ELR (cell line): ENCODE data around the gene SH3GL2.

Experiments used
- DNase-seq: peaks from one replicate; pipeline ENCODE4 v3.0.0-alpha.2; 2015; ENCODE audit warnings: low read depth

Gene SH3GL2

DNA sequence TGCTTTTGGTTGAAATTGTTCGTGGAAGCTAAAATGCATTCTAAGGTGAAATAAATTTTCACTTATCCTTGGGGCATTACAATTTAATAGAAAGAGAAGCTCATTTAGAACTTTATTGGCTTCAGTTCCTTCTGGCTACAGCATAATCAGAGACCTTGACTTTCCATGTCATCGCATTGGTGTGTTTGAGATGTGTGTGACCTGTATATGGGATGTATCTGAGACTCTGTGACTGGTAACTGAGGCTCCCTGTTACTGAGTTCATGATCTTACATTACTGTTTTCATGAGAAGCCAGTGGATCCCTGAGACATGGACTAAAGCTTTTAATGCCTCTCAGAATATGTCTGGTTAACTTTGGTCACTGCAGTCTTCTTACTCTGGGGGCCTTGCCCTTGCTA is 32.5 kb downstream of the SH3GL2 start:
- no peak for DNase-seq

DNA sequence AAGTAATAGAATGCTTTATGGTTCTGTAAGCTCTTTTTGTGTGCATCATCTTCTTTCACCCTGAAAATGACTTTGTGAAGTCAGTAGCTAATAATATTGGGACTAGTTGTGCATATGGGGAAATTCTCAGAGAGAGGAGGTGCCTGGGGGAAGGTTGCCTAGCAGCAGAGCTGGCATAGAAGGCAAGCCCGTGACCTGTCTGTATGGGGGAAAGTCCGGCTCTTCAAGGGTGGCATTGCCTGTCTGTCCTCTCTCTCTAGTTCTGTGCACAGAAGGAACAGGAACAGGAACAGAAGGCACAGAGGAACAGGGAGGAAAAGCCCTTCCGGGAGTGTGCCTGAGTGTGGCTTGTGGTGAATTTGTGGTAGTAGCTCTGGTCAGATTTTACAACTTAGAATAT is 33.1 kb downstream of the SH3GL2 start:
- DNase-seq = no peak

DNA sequence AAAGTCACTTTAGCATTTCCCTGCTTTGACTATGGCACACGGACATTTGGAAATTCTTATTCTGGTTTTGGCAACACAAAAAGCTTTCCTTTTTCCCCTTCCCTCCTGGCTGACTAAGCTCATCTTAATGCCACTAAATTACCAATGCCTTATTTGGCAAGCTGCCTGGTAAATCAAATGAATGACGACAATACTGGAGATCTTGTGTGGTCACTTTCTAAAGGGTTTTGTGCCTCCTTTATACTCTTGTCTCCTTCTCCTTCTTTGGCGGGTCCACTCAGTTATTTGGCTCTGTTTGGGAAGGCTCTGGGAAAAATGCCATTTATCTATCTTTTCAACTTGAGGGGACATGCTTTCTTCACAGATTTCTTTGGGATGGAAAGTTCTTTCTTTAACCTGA is 34.9 kb downstream of the SH3GL2 start:
- DNase-seq = peak; percentile 57

DNA sequence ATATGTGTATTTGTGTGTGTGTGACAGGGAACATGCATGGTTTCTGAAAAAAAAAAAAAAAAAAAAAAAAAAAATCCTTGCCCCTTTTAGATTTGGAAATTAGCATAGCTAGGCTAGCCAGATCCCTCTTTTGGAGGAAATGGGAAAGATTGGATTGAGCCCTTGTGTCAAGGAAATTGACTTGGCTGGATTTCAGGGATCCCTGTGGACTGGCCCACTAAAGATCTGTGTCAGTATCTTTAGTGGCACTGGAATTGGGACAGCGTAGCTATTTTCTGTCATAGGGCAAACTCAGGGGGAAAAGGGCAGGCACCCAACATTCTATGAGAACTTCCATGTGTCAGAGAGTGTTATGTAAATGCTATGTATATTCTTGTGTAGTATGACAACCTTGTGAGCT is 35.4 kb downstream of the SH3GL2 start:
- DNase-seq = no peak

DNA sequence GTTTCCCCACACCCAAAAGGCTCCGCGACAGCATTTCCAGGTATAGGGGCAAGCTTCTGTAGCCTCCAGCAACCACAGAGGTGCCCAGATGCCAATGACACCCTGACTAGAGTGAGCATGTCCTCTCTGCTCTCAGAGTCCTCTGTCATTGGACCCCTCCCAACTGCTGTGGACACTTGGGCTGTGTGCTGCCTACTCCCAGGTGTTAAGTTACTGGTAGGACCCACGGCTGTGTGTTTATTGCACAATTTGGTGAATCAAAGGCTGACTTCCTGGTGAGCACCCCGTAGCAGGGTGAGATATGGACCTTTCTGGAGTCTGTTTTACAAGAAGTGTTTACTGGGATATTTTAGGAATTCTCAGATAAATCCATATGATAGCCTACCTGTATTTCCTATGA is 36.0 kb downstream of the SH3GL2 start:
- peak; percentile 3 for DNase-seq

DNA sequence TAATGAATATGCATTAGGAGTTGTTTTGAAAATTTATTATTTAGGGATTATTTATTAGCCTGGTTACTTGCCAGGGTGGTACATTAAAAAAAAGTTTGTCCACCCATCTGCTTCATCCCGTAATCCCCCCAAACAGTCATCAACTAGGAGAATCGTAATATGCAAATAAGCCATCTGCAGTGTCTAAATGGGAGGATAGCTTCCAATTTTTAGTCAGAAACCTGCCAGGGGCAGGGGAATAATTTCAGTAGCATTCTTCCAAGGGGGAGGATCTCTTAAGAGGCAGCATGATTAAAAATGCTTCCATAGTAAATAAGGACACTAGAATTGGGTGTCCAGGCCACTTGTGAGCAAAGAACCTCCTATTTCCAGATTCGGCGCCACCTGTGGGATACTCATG is 43.3 kb downstream of the SH3GL2 start:
- no peak for DNase-seq

DNA sequence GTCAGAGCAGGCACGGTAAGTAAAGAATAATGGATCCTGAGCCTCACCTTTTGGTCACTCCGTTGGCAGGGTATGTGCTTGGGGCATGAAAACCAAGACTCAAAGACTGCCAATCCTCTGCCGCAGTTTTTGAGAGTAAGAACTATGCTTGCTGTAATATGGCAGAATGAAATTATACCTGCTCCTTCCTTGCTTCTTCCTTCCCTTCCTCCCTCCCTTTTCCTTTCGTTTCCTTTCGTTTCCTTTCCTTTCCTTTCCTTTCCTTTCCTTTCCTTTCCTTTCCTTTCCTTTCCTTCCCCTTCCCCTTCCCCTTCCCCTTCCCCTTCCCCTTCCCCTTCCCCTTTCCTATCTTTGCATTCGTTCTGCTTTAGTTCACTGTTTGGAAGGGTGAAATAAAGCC is 43.9 kb downstream of the SH3GL2 start:
- no peak for DNase-seq

DNA sequence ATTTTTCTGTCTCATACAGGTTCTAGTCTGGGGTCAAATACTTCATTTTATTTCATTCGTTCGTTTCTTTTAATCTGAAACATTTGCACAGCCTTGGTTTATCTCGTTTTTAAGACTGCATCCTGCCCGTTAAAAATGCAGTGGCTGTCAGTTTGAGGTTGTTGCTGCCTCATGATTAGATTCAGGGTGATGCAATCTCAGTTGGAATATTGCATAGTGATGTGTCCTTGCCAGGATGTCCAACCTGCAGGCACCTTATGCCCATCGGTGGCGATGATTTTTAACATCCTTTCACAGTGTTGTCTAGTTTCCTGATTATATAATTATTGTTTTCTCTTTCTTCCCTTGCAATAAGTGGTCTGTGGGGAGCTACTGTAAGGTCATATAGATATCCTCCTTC is 45.1 kb downstream of the SH3GL2 start:
- DNase-seq = no peak

DNA sequence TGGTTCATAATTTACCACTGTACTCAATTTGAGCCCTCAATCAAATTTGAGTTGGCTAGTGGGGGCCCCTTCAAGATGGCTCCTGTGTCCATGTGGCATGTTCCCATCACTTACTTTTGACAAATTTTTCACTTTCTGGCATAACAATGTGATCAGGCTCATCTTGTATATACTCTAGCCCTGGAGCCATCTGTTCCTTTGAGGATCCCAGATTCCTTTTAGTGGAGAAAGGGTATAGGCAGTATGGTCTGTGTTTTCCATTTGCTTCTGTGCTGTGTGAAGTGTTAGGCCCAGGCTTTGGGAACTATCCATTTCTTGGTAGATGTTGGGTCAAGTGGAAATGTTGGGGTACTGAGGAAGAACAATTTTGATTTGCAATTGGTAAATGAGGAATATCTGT is 45.7 kb downstream of the SH3GL2 start:
- no peak for DNase-seq

DNA sequence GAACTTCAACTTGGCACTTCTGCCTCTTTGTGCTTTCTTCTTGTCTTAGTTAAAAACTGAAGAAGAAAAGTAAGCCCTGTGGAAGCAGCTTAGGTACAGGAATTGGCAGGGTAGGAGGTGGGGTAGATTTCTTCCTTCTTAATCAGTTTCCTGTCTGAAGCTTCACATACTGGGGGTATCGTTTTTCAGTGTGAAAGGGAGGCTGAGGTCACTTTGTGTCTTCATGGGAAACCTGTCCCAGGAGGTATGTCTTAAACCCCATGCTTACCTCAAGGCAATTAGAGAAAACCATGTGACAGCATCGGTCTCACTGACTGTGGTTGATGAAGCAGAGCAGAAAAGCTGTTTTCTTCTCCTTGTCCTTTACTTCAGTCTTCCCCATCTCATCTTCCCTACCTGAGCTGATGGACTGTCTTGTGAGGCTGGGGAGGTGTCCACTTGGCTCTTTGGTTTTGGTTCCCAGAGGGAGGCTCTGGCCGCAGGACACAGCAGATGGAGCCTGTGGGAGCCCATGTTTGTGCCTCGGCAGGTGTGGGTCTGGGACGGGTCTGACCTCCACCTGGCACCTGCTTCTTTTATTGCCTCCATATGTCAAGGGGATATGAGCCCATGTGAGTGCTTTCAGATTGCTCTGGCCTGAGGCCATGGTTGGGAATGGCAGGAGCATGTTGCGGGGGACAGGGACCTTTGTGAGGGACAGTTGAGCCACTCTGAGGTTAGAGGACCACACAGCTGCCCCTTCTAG is 47.0 kb downstream of the SH3GL2 start:
- DNase-seq = peak; percentile 24

DNA sequence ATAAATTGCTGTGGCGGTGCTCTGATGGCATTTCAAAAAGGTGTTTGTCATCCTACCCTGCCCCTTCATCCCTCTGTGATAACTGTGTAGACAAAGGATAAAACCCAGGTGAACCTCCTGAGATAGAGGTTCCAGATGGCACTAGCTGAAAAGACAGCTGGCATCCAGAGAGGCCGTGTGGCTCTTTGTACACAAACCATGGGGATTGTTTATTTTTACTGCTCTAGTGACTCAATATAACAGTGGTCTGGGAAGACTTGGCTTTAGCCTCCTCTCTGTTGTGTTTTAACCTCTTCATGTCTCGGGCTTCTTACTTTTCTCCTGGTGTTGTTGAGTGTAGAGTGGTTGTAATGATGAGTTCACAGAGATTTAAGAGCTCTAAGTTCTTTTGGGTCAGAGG is 48.8 kb downstream of the SH3GL2 start:
- peak; percentile 38 for DNase-seq

DNA sequence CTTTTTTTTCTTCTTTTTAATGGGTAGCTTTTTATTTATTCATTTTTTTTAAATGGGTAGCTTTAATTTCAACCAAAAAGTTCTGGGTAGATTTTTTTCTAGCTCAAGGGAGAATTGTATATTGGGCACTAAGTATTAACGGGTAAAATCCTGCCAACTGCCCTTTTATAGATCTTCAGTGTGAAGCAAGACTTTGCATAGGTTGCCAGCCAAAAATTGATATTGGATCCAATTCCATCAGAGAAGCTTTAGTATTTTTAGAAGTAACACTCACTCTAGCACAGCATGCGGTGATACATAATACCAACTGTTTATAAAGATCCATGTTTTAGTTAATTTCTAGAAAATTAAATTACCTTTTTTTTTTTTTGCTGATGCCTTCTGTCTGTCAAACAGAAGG is 49.8 kb downstream of the SH3GL2 start:
- no peak for DNase-seq

DNA sequence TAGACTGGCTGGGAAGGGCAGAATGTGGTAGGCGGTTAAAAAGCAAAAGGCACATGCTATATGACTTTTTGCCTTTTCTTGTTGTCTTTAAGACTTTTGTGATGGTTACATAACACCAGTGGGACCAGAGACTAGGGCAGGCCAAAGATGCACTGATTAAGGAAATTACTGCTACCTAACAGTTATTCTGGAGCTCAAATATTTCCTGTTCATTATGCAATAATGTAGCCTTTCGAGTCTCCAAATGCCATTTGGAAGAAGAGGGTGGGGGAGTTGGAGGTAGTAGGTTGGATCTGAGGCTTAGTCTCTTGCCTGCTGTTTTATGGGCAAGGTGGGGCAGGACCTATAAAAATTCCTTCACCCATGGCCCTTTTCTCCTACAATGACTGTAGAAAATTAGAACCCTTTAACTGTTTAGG is 51.7 kb downstream of the SH3GL2 start:
- DNase-seq = no peak

DNA sequence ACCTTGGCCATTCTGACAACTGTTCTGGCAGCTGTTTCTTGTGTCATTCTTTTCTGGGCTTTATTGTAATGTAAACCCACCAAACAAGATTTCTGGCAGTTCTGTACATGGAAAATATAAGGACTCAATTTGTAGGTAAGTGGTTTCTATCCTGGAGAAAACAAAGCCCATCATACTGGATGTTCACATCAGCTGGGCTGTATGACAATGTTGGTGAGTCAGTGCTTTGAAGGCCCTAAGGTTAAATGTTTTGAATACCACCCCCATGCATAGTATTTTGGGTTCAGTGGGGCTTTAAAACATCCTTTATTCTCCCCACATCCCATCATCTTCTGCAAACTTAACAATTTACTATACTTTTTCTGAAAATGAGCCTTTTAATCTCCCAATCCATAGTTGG is 52.5 kb downstream of the SH3GL2 start:
- DNase-seq = peak; percentile 17

DNA sequence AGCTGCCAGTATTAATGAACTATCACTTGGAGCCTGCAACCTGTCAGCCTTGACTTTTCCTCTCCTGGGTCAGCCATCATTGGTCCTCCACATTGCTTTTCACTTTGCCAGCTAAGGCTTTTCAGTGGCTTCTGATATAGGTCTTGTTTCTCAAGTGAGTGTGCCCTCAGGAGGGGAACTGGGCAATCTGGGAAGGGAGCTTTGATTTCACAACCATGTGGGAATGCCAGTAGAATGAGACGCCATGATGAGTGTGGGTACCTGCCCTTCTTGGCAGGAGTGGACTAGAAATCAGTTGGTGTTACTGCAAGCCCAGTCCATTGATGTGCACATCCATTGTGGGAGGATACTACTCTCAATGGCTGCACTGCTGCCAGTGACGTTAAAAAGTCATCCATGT is 54.1 kb downstream of the SH3GL2 start:
- no peak for DNase-seq

DNA sequence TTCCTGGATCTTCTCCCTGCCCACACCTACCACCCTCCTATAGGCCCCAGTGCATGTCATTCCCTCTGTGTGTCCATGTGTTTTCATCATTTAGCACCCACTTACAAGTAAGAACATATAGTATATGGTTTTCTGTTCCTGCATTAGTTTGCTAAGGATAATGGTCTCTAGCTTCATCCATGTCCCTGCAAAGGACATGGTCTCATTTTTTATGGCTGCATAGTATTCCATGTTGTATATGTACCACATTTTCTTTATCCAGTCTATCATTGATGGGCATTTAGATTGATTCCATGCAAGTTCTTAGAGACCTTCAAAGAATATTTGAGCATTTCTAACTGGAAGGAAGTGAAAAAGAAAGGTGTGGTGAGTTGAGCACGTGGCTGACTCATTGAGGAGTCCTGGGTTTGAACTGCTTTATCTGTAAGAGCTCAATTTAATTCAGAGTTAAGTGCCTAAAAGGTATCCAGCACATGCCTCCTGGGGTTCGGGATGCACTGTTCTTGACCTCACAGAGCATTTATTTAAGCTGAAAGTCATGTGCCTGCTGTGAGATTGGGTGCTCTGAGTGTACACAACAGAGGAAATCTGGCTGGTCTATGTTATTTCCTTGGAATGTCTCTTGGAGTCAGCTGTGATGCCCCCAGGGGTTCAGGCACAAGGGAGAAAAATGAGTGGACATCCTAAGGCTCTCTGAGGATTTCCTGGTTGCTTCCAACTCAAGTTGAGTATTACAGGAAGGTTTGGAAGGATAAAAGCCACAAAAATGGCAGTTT is 56.4 kb downstream of the SH3GL2 start:
- DNase-seq = peak; percentile 50

DNA sequence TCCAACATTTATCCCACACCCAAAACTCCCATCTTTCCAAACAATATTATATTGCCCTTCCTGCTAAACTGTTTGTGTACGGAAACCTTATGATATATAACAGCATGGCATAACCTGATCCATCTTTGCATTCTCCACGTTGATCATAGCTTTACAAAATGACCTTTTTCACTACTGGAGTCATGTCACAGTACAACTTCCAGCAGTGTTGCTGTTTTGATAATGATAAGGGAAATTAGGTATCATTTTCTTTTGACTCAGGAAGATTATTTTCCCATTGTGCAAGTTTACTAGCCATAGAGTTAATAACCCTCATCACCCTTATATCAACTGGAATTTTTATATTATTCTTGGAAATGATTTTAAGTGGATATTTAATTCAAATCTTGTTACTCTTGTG is 57.5 kb downstream of the SH3GL2 start:
- no peak for DNase-seq

DNA sequence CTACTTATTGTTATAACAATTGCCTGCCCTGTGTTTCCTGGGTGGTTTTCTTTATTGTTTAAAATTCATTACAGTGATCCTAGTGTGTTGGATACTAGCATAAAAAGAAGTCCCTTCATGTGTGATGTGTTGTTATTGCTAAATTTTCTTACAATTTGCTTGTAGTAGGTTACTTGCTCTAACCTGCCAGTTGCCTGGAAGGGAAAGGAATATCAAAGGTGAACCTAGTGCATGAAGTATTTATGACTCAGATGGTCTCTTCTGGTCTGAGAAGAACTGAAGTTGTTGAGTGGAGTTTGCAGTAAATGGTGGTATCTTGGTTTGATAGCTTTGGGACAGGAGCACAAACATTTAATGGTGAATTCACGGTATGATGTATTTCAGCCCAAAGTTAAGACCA is 58.0 kb downstream of the SH3GL2 start:
- no peak for DNase-seq

DNA sequence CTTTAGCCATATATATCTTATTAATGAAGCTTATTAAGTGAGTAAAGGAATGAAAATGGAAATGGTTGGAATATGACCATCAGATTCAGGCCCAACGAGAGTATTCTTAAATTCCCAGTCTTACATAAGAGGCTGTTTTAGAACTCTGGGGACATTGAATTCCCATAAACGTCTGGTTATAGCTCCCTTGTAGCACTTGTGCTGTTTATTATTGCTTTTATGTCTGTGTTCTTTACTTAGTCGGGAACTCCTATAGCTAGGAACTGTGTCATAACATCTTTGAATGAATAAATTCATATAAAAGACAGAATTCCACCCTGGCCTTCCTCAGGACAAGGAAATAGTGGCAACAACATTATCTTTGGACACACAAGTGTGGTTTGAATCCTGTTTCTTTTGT is 58.4 kb downstream of the SH3GL2 start:
- no peak for DNase-seq

DNA sequence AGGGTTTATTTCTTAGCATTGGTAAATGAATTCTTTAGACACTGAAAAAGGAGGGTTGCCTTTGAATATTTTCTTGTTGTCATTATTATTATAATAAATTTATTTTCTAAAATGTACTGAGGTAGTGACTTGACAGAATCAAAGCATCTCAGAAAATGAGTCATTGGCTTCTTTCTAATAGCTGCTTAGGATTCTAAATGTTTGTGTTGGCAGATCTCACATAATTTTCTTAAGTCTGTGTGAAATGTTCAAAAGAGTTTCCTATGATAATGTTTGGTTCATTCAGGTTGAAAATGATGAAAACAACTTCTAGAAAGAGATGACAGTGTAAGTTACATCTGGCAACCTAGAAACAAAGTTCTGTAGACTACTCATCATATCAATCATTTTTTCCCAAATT is 69.7 kb downstream of the SH3GL2 start:
- no peak for DNase-seq

DNA sequence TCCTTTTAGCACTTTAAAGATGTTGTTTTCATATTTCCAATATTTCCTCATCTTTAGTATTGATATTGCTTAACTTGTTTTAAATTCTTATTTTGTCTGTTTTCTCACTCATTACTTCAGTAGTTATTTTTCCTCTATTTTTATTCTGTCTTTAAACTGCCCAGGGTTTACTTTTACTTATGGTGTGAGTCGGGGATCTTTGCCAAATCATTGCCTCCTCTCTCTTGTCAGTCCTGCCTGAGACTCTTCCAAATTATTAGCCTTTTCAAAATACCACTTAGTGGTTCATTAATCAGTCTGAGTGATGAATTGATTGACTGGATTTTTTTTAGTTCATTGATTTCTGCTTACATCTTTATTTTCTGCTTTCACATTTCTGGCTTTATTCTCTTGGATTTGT is 72.9 kb downstream of the SH3GL2 start:
- DNase-seq = no peak

DNA sequence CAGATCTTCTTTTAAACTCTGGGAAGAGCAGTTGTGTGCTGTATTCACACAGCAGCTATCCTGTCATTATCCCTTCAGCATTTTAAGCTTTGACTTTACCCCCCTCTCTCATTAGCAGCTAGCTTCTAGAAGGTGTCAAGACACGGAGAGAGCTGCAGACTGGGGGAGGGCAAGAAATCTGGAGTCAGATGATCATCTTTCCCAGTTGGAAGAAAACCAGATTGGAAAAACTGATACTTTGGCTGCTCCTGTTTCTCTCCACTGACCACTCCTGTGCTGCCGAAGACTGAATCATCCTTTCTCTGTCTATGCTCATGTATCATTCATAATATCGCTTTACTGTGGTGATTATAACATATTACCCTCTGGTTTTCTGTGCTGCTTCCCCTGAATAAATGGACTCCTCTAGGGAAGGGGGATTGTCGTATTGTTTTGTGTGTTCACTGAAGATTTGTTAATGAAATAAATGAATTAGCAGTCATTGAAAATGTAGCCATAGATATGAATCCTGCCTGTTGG is 75.1 kb downstream of the SH3GL2 start:
- no peak for DNase-seq

DNA sequence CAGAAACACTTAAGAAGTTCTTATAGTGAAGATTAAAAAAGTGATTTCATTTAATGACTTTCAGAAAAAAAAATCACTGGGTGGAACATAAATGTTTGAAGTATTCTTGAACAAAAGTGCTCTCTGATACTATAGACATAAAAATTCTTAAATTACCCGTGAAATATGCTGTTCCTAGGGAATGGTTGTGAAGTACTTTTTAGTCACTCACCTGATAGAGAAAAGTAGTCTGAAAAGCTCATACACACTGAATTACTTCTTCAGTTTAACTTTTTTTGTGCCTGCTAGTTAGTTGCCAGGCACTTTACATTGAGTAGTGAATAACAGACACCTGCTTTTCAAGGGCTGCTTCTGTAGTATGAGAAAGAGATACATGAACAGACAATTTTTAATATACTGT is 78.0 kb downstream of the SH3GL2 start:
- no peak for DNase-seq

DNA sequence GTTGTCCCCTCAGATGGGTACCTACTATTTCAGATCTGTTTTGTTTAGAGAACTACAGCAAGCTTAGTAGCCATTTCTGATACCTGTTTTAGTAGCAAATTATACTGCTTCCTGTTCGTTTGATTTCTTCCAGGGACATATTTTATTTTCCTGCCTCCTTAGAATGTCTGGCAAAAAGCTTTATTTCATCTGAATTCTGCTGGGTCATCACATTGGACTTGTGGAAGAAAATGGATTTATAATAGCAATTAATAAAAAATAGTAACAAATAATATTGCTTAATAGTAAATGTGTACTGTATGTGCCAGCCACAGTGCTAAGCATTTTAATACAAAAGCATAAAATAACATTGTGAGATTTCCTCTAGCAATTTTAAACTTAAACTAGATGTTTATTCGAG is 79.4 kb downstream of the SH3GL2 start:
- no peak for DNase-seq
